ENCODE measurements around the gene RTN3. TPM values are rescaled to one million over a fixed set of nuclear protein-coding genes. Genes with fewer than 3 reads are reported as not detected.

The RTN3 gene
- total RNA-seq, 1 experiment from 2014 or later: 173 TPM

GRCh38 chr11:63765688-63766241, 84.5 kb downstream of the RTN3 start:
- Mint-ChIP-seq H3K36me3 (ENCODE audit: insufficient read depth in 1 of 3, low read depth in 3 of 3) (peaks cover 0 to 30% (median 4%) of the 10 kb centered on the region in 3 experiments; a peak in 4 of 7 replicates), H3K4me1 (peaks cover 42 to 44% of the 10 kb centered on the region in 2 experiments), H3K27me3 (ENCODE audit: low read depth) (peaks cover 10% of the 10 kb centered on the region), H3K27ac (peak overlapping the region in 1 of 3 experiments; percentile 96; a peak in 2 of 7 replicates), H3K9me3 (0 out of 5 replicates have a peak, but pooled peaks cover 0 to 2% of the 10 kb centered on the region in 2 experiments), H3K4me3 (peak overlapping the region; percentile 38 to 74)
- DNase-seq: no peak
- no peaks in the 10 kb centered on the region for H3K9me3 ChIP-seq (ENCODE audit: control insufficient read depth, low read depth, low read length)
- peaks cover 30% of the 10 kb centered on the region for H3K23me2 ChIP-seq (ENCODE audit: insufficient read length, low read depth, low read length, poor library complexity, severe bottlenecking)
- H4K20me1 ChIP-seq (ENCODE audit: control insufficient read depth, insufficient read depth, insufficient read length): no peaks in the 10 kb centered on the region
- no peak overlapping the region for H4K5ac ChIP-seq (ENCODE audit: insufficient read length, low read depth, low read length)
- no peak overlapping the region for H3K18ac ChIP-seq (ENCODE audit: insufficient read length, low read depth, low read length)
- no peak overlapping the region for H3K56ac ChIP-seq (ENCODE audit: insufficient read length, low read depth, low read length)
- no peak overlapping the region for H2BK20ac ChIP-seq (ENCODE audit: low read depth, low read length, poor library complexity, severe bottlenecking)
- H3T11ph ChIP-seq (ENCODE audit: low read length): no peak overlapping the region
- no peak overlapping the region for H2BK15ac ChIP-seq (ENCODE audit: low read depth, low read length)
- no peak overlapping the region for H3K4ac ChIP-seq (ENCODE audit: low read depth, low read length)
- H2BK12ac ChIP-seq (ENCODE audit: insufficient read length, low read depth, low read length): no peak overlapping the region
- H3K79me2 ChIP-seq (ENCODE audit: insufficient read depth, low read length): peaks cover 3% of the 10 kb centered on the region; the same call in 1 of the 2 replicates
- no peaks in the 10 kb centered on the region for H3K79me1 ChIP-seq (ENCODE audit: insufficient read depth, low read depth, low read length, poor library complexity, severe bottlenecking)
- no peak overlapping the region for H2BK120ac ChIP-seq (ENCODE audit: low read depth, low read length, poor library complexity, severe bottlenecking)
- H3K27ac ChIP-seq (ENCODE audit: insufficient read length, low read depth, low read length): no peak overlapping the region
- H3K27me3 ChIP-seq (ENCODE audit: insufficient read depth, low read length): peaks cover 4% of the 10 kb centered on the region; the same call in 1 of the 2 replicates
- H3K14ac ChIP-seq (ENCODE audit: insufficient read depth, low read length): no peak overlapping the region; the same call in 1 of the 2 replicates
- WGBS (ENCODE audit: extremely low coverage, insufficient read length, low lambda C conversion rate): no CpG with 5 or more reads among the region's 18 CpGs
- H2AK5ac ChIP-seq (ENCODE audit: insufficient read length, low read length): no peak overlapping the region
- no peak for TF ChIP-seq CTCF (conservative IDR thresholded peaks at IDR 0.05)
- no peak overlapping the region for H3K4me2 ChIP-seq (ENCODE audit: insufficient read depth, insufficient read length, low read length)
- H2BK5ac ChIP-seq (ENCODE audit: insufficient read length, low read length): no peak overlapping the region
- H3K23ac ChIP-seq (ENCODE audit: insufficient read length, low read depth, low read length): no peak overlapping the region
- no peak overlapping the region for H4K8ac ChIP-seq (replicated peaks; ENCODE audit: insufficient read length, low read depth, low read length)
- H2AFZ ChIP-seq (ENCODE audit: low read length): no peak overlapping the region
- no peak overlapping the region for H4K91ac ChIP-seq (ENCODE audit: insufficient read length, low read depth, low read length)
- no peak overlapping the region for H3K9ac ChIP-seq (ENCODE audit: extremely low read depth, insufficient read length, low read length)
- H3K4me1 ChIP-seq (ENCODE audit: insufficient read depth, low read length): no peaks in the 10 kb centered on the region; the same call in 1 of the 2 replicates
